SKM-1 (cell line): Measurements from ENCODE around the gene EVC.

Experiments used
- DNase-seq: peaks from one replicate; lab custom pipeline; 2025; ENCODE audit not compliant: unreplicated experiment; lab: John Stamatoyannopoulos, UW

The EVC gene

GRCh38 chr4:5755161-5755560 is 44.2 kb downstream of the EVC start:
- no peak for DNase-seq

- DNase-seq: no peak
Observed at GRCh38 chr4:5755679-5756078, 44.7 kb downstream of the EVC start.

- DNase-seq: no peak
Observed at GRCh38 chr4:5756271-5756670, 45.3 kb downstream of the EVC start.

GRCh38 chr4:5757091-5757490 is 46.1 kb downstream of the EVC start:
- no peak for DNase-seq

GRCh38 chr4:5757536-5757935 is 46.5 kb downstream of the EVC start:
- DNase-seq: no peak

GRCh38 chr4:5757954-5758353 is 47.0 kb downstream of the EVC start:
- no peak for DNase-seq

GRCh38 chr4:5758741-5759140 is 47.7 kb downstream of the EVC start:
- no peak for DNase-seq

- no peak for DNase-seq
Observed at GRCh38 chr4:5759236-5760075, 48.5 kb downstream of the EVC start.

GRCh38 chr4:5760246-5760645 is 49.2 kb downstream of the EVC start:
- DNase-seq: no peak

GRCh38 chr4:5760936-5761480 is 50.0 kb downstream of the EVC start:
- no peak for DNase-seq

- no peak for DNase-seq
Observed at GRCh38 chr4:5770051-5770450, 59.0 kb downstream of the EVC start.

- DNase-seq: no peak
Observed at GRCh38 chr4:5772528-5773270, 61.7 kb downstream of the EVC start.

GRCh38 chr4:5773271-5773555 is 62.2 kb downstream of the EVC start:
- no peak for DNase-seq

GRCh38 chr4:5774416-5775036 is 63.5 kb downstream of the EVC start:
- DNase-seq: no peak

GRCh38 chr4:5776510-5776909 is 65.5 kb downstream of the EVC start:
- DNase-seq: no peak

GRCh38 chr4:5780831-5781480 is 70.0 kb downstream of the EVC start:
- no peak for DNase-seq

GRCh38 chr4:5781691-5782090 is 70.7 kb downstream of the EVC start:
- DNase-seq: no peak

GRCh38 chr4:5782829-5783476 is 72.0 kb downstream of the EVC start:
- DNase-seq: no peak

GRCh38 chr4:5783486-5783885 is 72.5 kb downstream of the EVC start:
- DNase-seq: no peak

GRCh38 chr4:5784021-5784420 is 73.0 kb downstream of the EVC start:
- no peak for DNase-seq
